Esophagus muscularis mucosa (tissue), 3 donors: ENCODE measurements around the gene MRNIP.

ENCODE experiments used
- CTCF ChIP-seq, 3 experiments: fragments of 200-600 bp in 2 of 3; fragments of 450-650 bp in 1 of 3; sonication (generic) in 2 of 3; IDR thresholded peaks; one replicate each; pipeline ENCODE4 v1.5.1; 2017 to 2019; ENCODE audit warnings: antibody characterized with exemption in 3 of 3, mild to moderate bottlenecking in 2 of 3, moderate library complexity in 1 of 3
- POLR2A ChIP-seq: fragments of 450-650 bp; IDR thresholded peaks from one replicate; pipeline ENCODE4 v1.6.1; 2017; ENCODE audit warnings: antibody characterized with exemption, moderate library complexity, mild to moderate bottlenecking, low read depth

GRCh38 chr5:179887095-179887494, 28.5 kb upstream of the MRNIP start:
- TF ChIP-seq CTCF (IDR thresholded peaks at IDR 0.05) (no peak), POLR2A (no peak)
